PFSK-1 (cell line): ENCODE results near the gene GP1BA.

Experiments used
- SIN3A ChIP-seq: IDR thresholded peaks from 2 replicates; pipeline ENCODE4 v1.6.1; 2012; ENCODE audit warnings: mild to moderate bottlenecking, low read length, moderate library complexity, borderline replicate concordance; ENCODE audit not compliant: insufficient read depth
- TAF1 ChIP-seq: IDR thresholded peaks from 2 replicates; pipeline ENCODE4 v1.6.1; 2012; ENCODE audit warnings: low read length, control low read depth, borderline replicate concordance; ENCODE audit not compliant: insufficient read depth

GRCh38 chr17:4968486-4969046, 36.5 kb downstream of the GP1BA start:
- TF ChIP-seq SIN3A: no peak
- TF ChIP-seq TAF1: no peak
